ENCODE data around the gene PLGRKT.
"Not testable (repeated sequence)": the region's sequence is repeated elsewhere in the genome, so short reads cannot be mapped to it uniquely, and the experiment has no call there.

Gene PLGRKT

GRCh38 chr9:5438301-5439162 is 807 bp upstream of the PLGRKT start:
- TF ChIP-seq POLR2A (IDR thresholded peaks at IDR 0.05; ENCODE audit: low read depth, low read length) (peak; percentile 20), POLR2AphosphoS5 (IDR thresholded peaks at IDR 0.05; ENCODE audit: low read depth, low read length) (peak; percentile 39; the same call in 1 of the 2 replicates), TAF1 (IDR thresholded peaks at IDR 0.05; ENCODE audit: borderline replicate concordance, low read depth, low read length) (peak; percentile 52; the same call in 1 of the 2 replicates)
- no peak for DNase-seq (ENCODE audit: insufficient read length)
- FAIRE-seq: peak; percentile 98

- TF ChIP-seq TAF1 (IDR thresholded peaks at IDR 0.05; ENCODE audit: borderline replicate concordance, low read depth, low read length) (no peak), POLR2AphosphoS5 (IDR thresholded peaks at IDR 0.05; ENCODE audit: low read depth, low read length) (no peak), POLR2A (IDR thresholded peaks at IDR 0.05; ENCODE audit: low read depth, low read length) (no peak)
- DNase-seq (ENCODE audit: insufficient read length) (no peak), FAIRE-seq (no peak)
These were observed 1.3 kb downstream of the PLGRKT start for GRCh38 chr9:5436441-5436840.

GRCh38 chr9:5435912-5436311 is 1.8 kb downstream of the PLGRKT start:
- FAIRE-seq (no peak), DNase-seq (ENCODE audit: insufficient read length) (no peak)
- TF ChIP-seq TAF1 (IDR thresholded peaks at IDR 0.05; ENCODE audit: borderline replicate concordance, low read depth, low read length): no peak
- TF ChIP-seq POLR2AphosphoS5 (IDR thresholded peaks at IDR 0.05; ENCODE audit: low read depth, low read length): no peak
- no peak for TF ChIP-seq POLR2A (IDR thresholded peaks at IDR 0.05; ENCODE audit: low read depth, low read length)

- FAIRE-seq; DNase-seq (ENCODE audit: insufficient read length): not testable (repeated sequence)
These were observed 3.6 kb downstream of the PLGRKT start for GRCh38 chr9:5433841-5434810.

- not testable (repeated sequence) for FAIRE-seq; DNase-seq (ENCODE audit: insufficient read length)
These were observed 4.4 kb downstream of the PLGRKT start for GRCh38 chr9:5433328-5433727.

GRCh38 chr9:5432890-5433289 is 4.8 kb downstream of the PLGRKT start:
- not testable (repeated sequence) for DNase-seq (ENCODE audit: insufficient read length); FAIRE-seq

GRCh38 chr9:5430912-5431311 is 6.8 kb downstream of the PLGRKT start:
- TF ChIP-seq POLR2AphosphoS5 (IDR thresholded peaks at IDR 0.05; ENCODE audit: low read depth, low read length) (no peak), TAF1 (IDR thresholded peaks at IDR 0.05; ENCODE audit: borderline replicate concordance, low read depth, low read length) (no peak), POLR2A (IDR thresholded peaks at IDR 0.05; ENCODE audit: low read depth, low read length) (no peak)
- no peak for FAIRE-seq
- no peak for DNase-seq (ENCODE audit: insufficient read length)

GRCh38 chr9:5429873-5430564 is 7.7 kb downstream of the PLGRKT start:
- FAIRE-seq: no peak
- TF ChIP-seq POLR2AphosphoS5 (IDR thresholded peaks at IDR 0.05; ENCODE audit: low read depth, low read length) (no peak), TAF1 (IDR thresholded peaks at IDR 0.05; ENCODE audit: borderline replicate concordance, low read depth, low read length) (no peak), POLR2A (IDR thresholded peaks at IDR 0.05; ENCODE audit: low read depth, low read length) (no peak)
- DNase-seq (ENCODE audit: insufficient read length): no peak

- no peak for FAIRE-seq
- DNase-seq (ENCODE audit: insufficient read length): no peak
- no peak for TF ChIP-seq POLR2A (IDR thresholded peaks at IDR 0.05; ENCODE audit: low read depth, low read length)
- no peak for TF ChIP-seq TAF1 (IDR thresholded peaks at IDR 0.05; ENCODE audit: borderline replicate concordance, low read depth, low read length)
These were observed 8.8 kb downstream of the PLGRKT start for GRCh38 chr9:5428794-5429528.

- no peak for DNase-seq (ENCODE audit: insufficient read length)
- TF ChIP-seq POLR2AphosphoS5 (IDR thresholded peaks at IDR 0.05; ENCODE audit: low read depth, low read length) (no peak), TAF1 (IDR thresholded peaks at IDR 0.05; ENCODE audit: borderline replicate concordance, low read depth, low read length) (no peak), POLR2A (IDR thresholded peaks at IDR 0.05; ENCODE audit: low read depth, low read length) (no peak)
- FAIRE-seq: no peak
These were observed 9.6 kb downstream of the PLGRKT start for GRCh38 chr9:5428172-5428571.

GRCh38 chr9:5427005-5427404 is 10.7 kb downstream of the PLGRKT start:
- TF ChIP-seq TAF1 (IDR thresholded peaks at IDR 0.05; ENCODE audit: borderline replicate concordance, low read depth, low read length) (no peak), POLR2A (IDR thresholded peaks at IDR 0.05; ENCODE audit: low read depth, low read length) (no peak), POLR2AphosphoS5 (IDR thresholded peaks at IDR 0.05; ENCODE audit: low read depth, low read length) (no peak)
- DNase-seq (ENCODE audit: insufficient read length) (no peak), FAIRE-seq (no peak)

Data from GM12892 (cell line).